ENCODE data around the gene EDAR. TPM values are rescaled to one million over a fixed set of nuclear protein-coding genes. Genes with fewer than 3 reads are reported as not detected.

EDAR gene
- total and polyA plus RNA-seq, 8 donors: 0.47 to 8.1 (median 5.9) TPM; not detected in 1

- Histone ChIP-seq H3K4me1 (no peaks in the 10 kb centered on the region), H3K4me3 (no peak overlapping the region), H3K27ac (no peak overlapping the region), H3K9me3 (no peaks in the 10 kb centered on the region), H3K36me3 (no peaks in the 10 kb centered on the region), H3K27me3 (no peaks in the 10 kb centered on the region)
- TF ChIP-seq, protein P1, sequence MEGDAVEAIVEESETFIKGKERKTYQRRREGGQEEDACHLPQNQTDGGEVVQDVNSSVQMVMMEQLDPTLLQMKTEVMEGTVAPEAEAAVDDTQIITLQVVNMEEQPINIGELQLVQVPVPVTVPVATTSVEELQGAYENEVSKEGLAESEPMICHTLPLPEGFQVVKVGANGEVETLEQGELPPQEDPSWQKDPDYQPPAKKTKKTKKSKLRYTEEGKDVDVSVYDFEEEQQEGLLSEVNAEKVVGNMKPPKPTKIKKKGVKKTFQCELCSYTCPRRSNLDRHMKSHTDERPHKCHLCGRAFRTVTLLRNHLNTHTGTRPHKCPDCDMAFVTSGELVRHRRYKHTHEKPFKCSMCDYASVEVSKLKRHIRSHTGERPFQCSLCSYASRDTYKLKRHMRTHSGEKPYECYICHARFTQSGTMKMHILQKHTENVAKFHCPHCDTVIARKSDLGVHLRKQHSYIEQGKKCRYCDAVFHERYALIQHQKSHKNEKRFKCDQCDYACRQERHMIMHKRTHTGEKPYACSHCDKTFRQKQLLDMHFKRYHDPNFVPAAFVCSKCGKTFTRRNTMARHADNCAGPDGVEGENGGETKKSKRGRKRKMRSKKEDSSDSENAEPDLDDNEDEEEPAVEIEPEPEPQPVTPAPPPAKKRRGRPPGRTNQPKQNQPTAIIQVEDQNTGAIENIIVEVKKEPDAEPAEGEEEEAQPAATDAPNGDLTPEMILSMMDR (IDR thresholded peaks at IDR 0.05): no peak
- no peak for ATAC-seq
- no peak for DNase-seq
- intact Hi-C loops (cut with DNase I): no loop called here
Measured at GRCh38 chr2:108929807-108930425, 59.1 kb downstream of the EDAR start.

DNA sequence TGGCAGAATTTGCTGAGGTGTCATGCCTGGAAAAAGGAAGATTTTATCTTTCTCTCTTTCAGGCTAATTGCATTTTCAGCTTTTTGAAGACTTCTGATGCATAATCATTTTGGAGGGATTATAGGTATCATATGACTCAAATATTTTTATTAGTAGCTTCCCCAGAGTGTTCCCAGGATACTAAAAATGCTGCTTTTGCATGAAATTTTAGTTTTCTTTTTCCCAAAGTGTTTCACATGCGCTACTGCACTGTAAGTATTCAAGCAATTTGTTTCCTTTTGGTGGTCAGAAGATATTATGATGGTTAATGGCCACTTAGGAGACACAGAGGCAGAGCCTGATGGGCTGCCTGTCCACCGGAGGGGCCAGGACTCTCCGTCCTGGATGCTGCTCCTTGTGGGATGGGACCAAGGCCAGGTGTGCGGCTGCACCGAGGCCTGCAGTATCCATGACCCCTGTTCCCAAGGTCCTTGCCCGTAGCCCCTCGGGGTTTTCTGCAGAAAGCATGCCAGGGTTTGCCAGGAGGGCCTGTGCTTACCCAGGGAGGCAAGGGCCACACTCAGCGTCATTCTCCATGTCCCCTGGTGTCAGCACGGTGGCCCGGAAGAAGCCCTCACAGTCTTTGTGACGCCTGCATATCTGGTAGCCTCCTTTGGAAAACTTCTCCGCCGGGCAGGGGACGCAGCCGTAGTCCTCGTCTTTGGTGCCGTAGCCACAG, 60.2 kb downstream of the EDAR start:
- no peak for ATAC-seq
- Histone ChIP-seq H3K4me3 (no peak overlapping the region), H3K9me3 (no peaks in the 10 kb centered on the region), H3K27me3 (no peaks in the 10 kb centered on the region), H3K36me3 (no peaks in the 10 kb centered on the region), H3K4me1 (no peaks in the 10 kb centered on the region), H3K27ac (no peak overlapping the region)
- intact Hi-C loops (cut with DNase I): no loop called here
- TF ChIP-seq, protein P1 (IDR thresholded peaks at IDR 0.05): no peak
- DNase-seq: no peak

DNA sequence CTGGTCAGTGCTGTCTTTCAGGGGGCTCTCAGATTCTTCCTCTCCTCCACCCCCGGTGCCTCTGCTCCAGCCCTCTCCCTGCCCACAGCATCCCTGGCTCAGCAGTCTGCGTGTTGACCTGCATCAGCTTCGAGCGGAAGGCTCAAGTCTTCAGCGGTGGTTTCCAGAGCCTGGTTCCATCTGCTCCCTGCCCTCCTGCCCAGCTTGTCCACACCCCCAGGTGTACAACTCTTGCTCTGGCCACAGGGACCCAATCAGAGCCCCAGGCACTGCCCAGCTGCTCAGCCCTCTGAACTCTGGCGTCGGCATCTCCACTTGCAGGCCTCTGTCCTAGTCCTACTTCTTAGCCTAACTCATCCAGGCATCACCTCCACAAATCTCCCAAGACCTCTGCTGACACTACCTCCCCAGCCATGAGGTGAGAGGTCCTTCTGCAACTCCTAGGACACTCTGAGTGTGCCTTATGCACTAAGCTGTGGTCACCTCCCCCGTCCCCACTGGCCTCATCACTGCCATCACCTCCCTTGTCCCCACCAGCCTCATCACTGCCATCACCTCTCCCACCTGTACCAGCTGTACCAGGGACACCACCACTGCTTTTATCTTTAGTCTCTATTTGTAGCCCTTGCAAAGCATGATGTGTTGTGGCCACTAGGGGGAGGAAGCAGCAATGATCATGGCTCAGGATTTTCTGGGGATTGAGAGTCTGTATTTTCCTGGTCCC, 60.9 kb downstream of the EDAR start:
- Histone ChIP-seq H3K27me3 (no peaks in the 10 kb centered on the region), H3K9me3 (no peaks in the 10 kb centered on the region), H3K4me3 (no peak overlapping the region), H3K27ac (no peak overlapping the region), H3K4me1 (no peaks in the 10 kb centered on the region), H3K36me3 (no peaks in the 10 kb centered on the region)
- DNase-seq: peak in 1 of 4 donors; percentile 67
- intact Hi-C loops (cut with DNase I): no loop called here
- ATAC-seq: peak; percentile 74
- TF ChIP-seq, protein P1 (IDR thresholded peaks at IDR 0.05): peak; percentile 69 to 77

- H3K9me3 ChIP-seq: no peaks in the 10 kb centered on the region
- no peak overlapping the region for H3K4me3 ChIP-seq
- TF ChIP-seq, protein P1 (IDR thresholded peaks at IDR 0.05): no peak
- DNase-seq (no peak), ATAC-seq (no peak)
- H3K36me3 ChIP-seq: no peaks in the 10 kb centered on the region
- H3K4me1 ChIP-seq: no peaks in the 10 kb centered on the region
- no peak overlapping the region for H3K27ac ChIP-seq
- no peaks in the 10 kb centered on the region for H3K27me3 ChIP-seq
- intact Hi-C loops (cut with DNase I): no loop called here
Measured at GRCh38 chr2:108927405-108927804, 61.6 kb downstream of the EDAR start.

All from left lung (tissue), 10 donors.